Measurements from ENCODE around the gene NUDT4. TPM values are rescaled to one million over a fixed set of nuclear protein-coding genes. Genes with fewer than 3 reads are reported as not detected.

Gene NUDT4
- total and polyA plus RNA-seq, 2 of the 4 experiments (the other 2 are of a cell fraction): 23.6 to 25.6 TPM

- CTCF ChIA-PET: interaction anchor here (1.3 kb wide), 1 partner anchor 12 kb away, joined by 4 read pairs; no protein-coding TSS in a partner anchor
- H3K18ac ChIP-seq (ENCODE audit: low read depth, low read length): no peak overlapping the region
- DNase-seq: no peak
- intact Hi-C loops (cut with micrococcal nuclease): no loop called here
- TF ChIP-seq NFE2L2 (IDR thresholded peaks at IDR 0.05; ENCODE audit: low read depth, low read length) (no peak), RCOR1 (IDR thresholded peaks at IDR 0.05; ENCODE audit: insufficient replicate concordance, low read length) (no peak), FOS (IDR thresholded peaks at IDR 0.05; ENCODE audit: low read depth, low read length) (no peak), USF2 (IDR thresholded peaks at IDR 0.05; ENCODE audit: low read depth, low read length) (no peak), CEBPB (IDR thresholded peaks at IDR 0.05; ENCODE audit: low read depth, low read length) (no peak), RAD21 (IDR thresholded peaks at IDR 0.05; ENCODE audit: low read length) (no peak), BHLHE40 (IDR thresholded peaks at IDR 0.05; ENCODE audit: low read depth, low read length) (no peak), SMC3 (IDR thresholded peaks at IDR 0.05; ENCODE audit: low read depth, low read length) (no peak), CTCF (conservative IDR thresholded peaks at IDR 0.05; ENCODE audit: low read depth, low read length) (no peak), MAZ (IDR thresholded peaks at IDR 0.05; ENCODE audit: borderline replicate concordance, low read depth, low read length) (no peak), POLR2A (IDR thresholded peaks at IDR 0.05; ENCODE audit: low read depth, low read length) (no peak), RFX5 (IDR thresholded peaks at IDR 0.05; ENCODE audit: low read depth, low read length) (no peak), MXI1 (IDR thresholded peaks at IDR 0.05; ENCODE audit: borderline replicate concordance, low read depth, low read length) (no peak)
- no peak overlapping the region for H3K14ac ChIP-seq (replicated peaks; ENCODE audit: low read depth, low read length)
- H3K27me3 ChIP-seq (ENCODE audit: control insufficient read depth, insufficient read depth, low read length): no peaks in the 10 kb centered on the region
- H3K4me1 ChIP-seq (ENCODE audit: control insufficient read depth, insufficient read depth, low read length): peaks cover 2% of the 10 kb centered on the region
- no peak overlapping the region for H3K23ac ChIP-seq (ENCODE audit: low read depth, low read length)
- no peak overlapping the region for H2AFZ ChIP-seq (replicated peaks; ENCODE audit: low read length, poor library complexity)
- H3K27ac ChIP-seq (ENCODE audit: insufficient read depth, low read length): no peak overlapping the region
- H3K4ac ChIP-seq (ENCODE audit: low read depth, low read length): no peak overlapping the region
- H3K36me3 ChIP-seq (ENCODE audit: control insufficient read depth, insufficient read depth, low read length): peaks cover 4% of the 10 kb centered on the region
- no peak overlapping the region for H2BK20ac ChIP-seq (ENCODE audit: low read depth, low read length)
- H3K9ac ChIP-seq (ENCODE audit: low read depth, low read length): no peak overlapping the region
- no peak overlapping the region for H2BK5ac ChIP-seq (ENCODE audit: low read depth, low read length, poor library complexity, severe bottlenecking)
- no peak overlapping the region for H2BK120ac ChIP-seq (ENCODE audit: low read depth, low read length)
- H4K8ac ChIP-seq (ENCODE audit: low read depth in 2 of 2, low read length in 2 of 2): 0 out of 4 replicates have a peak overlapping the region, but pooled peaks of 1 of the 2 experiments have one; percentile 10
- no peak overlapping the region for H3K4me2 ChIP-seq (ENCODE audit: low read depth, low read length)
- H3K9me1 ChIP-seq (ENCODE audit: insufficient read depth, low read length): peaks cover 15% of the 10 kb centered on the region; the same call in 1 of the 2 replicates
- peaks cover 3% of the 10 kb centered on the region; the same call in 1 of the 2 replicates for H4K20me1 ChIP-seq (ENCODE audit: insufficient read depth, low read length)
- dilution Hi-C loops (cut with HindIII; ENCODE audit: low sequenced_read_pairs, unreplicated experiment): no loop called here
- H3K4me3 ChIP-seq (ENCODE audit: insufficient read depth, low read depth, low read length): no peak overlapping the region
- 95% methylated on average over 4 of the region's 6 CpGs; no CpG with 5 or more reads in 1 of the 2 experiments for WGBS, 2 experiments (ENCODE audit: extremely low coverage in 2 of 2, insufficient read length in 1 of 2)
- H2AK5ac ChIP-seq (ENCODE audit: low read depth, low read length): no peak overlapping the region
- ATAC-seq (ENCODE audit: low read depth): no peak
- H4K5ac ChIP-seq (ENCODE audit: low read depth, low read length): no peak overlapping the region
- BruUV-seq (replicated peaks): no TSS peak
- H2BK15ac ChIP-seq (ENCODE audit: low read depth, low read length): no peak overlapping the region
- no peak overlapping the region for H2AK9ac ChIP-seq (replicated peaks; ENCODE audit: low read depth, low read length, poor library complexity)
- H3K56ac ChIP-seq (ENCODE audit: extremely low read depth, insufficient read depth, low read length): no peak overlapping the region
- POLR2A ChIA-PET (ENCODE audit: unreplicated experiment): interaction anchor here (1.0 kb wide), 1 partner anchor 9 kb away, joined by 15 read pairs; no protein-coding TSS in a partner anchor
- H4K91ac ChIP-seq (ENCODE audit: insufficient read depth, low read depth, low read length): no peak overlapping the region
- H3K9me3 ChIP-seq (ENCODE audit: control insufficient read depth, insufficient read depth, low read length): no peaks in the 10 kb centered on the region
- in situ Hi-C loops (cut with MboI; ENCODE audit: low sequenced_read_pairs): loop anchor here (25.0 kb wide), 1 partner anchor 620 kb away; no protein-coding TSS in a partner anchor
- H3K79me1 ChIP-seq (ENCODE audit: low read depth in 1 of 2, low read length in 2 of 2): peaks cover 16 to 63% of the 10 kb centered on the region in 2 experiments
Observed at GRCh38 chr12:93407054-93407962, 29.6 kb downstream of the NUDT4 start.

Data from IMR-90 (cell line).